ENCODE data around the gene DIS3L2.

Gene DIS3L2

DNA sequence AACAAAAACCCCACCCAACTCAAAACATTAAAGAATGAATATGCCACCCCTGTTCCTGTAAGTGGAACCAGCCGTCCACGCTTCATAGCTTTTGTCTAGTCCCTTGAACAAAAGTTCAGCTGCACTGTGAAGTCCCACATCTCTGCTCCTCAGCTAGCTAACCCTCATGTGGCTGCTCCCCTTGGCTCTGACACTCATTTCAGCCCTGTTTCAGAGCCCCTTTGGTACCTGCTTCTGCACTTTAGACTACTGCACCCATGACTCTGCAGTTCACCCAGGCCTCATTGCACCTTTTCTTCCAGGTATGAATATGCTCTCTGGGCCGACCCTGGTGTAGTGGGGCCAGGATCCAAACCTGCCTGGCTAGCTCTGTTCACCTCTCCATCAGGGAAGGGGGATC, 155.3 kb downstream of the DIS3L2 start:
- ChIA-PET CTCF (no interaction called here), POLR2A (interaction anchor here (1.0 kb wide), 1 partner anchor 9 kb away, joined by 4 read pairs; no protein-coding TSS in a partner anchor)
- TF ChIP-seq SUZ12 (IDR thresholded peaks at IDR 0.05) (no peak), ELF4 (IDR thresholded peaks at IDR 0.05) (no peak), ARNT (IDR thresholded peaks at IDR 0.05) (no peak)
- DNase-seq (ENCODE audit: extremely low spot score), result no peak

DNA sequence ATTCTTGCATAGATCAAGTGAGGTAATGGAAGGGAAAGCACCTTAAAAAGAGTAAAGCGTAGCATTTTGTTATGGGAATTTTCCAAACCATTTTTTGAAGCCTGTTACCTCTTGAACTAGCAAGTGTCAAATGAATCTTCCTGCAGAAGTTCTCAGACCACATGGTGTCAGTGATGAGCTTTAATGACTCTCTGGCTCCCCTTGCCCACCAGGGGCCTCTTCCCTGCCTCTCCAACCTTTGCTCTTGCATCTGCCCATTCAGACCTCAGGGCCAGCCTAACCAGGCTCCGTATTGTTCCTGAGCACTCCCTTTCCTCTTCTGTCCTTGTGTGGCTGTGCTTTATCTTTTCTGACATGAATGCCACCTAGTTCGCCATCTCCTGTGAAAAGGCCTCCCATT, 155.9 kb downstream of the DIS3L2 start:
- ChIA-PET POLR2A (interaction anchor here (0.6 to 1.0 kb wide), 2 partner anchors 9 to 187 kb away, joined by 3 to 4 read pairs; no protein-coding TSS in a partner anchor), CTCF (no interaction called here)
- no peak for TF ChIP-seq TARDBP (IDR thresholded peaks at IDR 0.05)
- no peak for DNase-seq (ENCODE audit: extremely low spot score)

DNA sequence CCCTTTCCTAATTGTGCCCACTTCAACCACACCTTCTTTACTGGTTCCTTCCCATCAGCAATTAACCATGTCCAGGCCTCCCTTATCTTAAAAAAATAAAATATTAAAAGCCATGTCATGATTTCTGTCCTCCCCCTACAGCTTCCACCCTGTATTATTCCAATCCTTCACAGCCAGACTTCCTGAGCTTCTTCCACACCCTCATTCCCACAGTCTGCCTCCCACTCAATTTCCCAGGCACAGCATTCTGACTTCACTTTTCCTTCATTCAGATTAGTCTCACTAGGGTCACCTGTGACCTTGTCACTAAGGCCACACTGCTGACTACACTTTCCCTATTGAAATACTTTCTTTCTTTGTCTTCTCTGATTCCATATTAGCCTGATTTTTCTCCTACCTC, 159.4 kb downstream of the DIS3L2 start:
- ChIA-PET CTCF (no interaction called here), POLR2A (no interaction called here)
- DNase-seq (ENCODE audit: extremely low spot score), result no peak
- TF ChIP-seq TARDBP (IDR thresholded peaks at IDR 0.05) (no peak), ELF4 (IDR thresholded peaks at IDR 0.05) (no peak), FOXM1 (IDR thresholded peaks at IDR 0.05; ENCODE audit: borderline replicate concordance) (no peak), SP1 (IDR thresholded peaks at IDR 0.05) (no peak), BHLHE40 (IDR thresholded peaks at IDR 0.05; ENCODE audit: borderline replicate concordance) (no peak), CTBP1 (IDR thresholded peaks at IDR 0.05; ENCODE audit: borderline replicate concordance) (no peak), HDGF (IDR thresholded peaks at IDR 0.05; ENCODE audit: borderline replicate concordance) (no peak)
- TF ChIP-seq, protein P1, sequence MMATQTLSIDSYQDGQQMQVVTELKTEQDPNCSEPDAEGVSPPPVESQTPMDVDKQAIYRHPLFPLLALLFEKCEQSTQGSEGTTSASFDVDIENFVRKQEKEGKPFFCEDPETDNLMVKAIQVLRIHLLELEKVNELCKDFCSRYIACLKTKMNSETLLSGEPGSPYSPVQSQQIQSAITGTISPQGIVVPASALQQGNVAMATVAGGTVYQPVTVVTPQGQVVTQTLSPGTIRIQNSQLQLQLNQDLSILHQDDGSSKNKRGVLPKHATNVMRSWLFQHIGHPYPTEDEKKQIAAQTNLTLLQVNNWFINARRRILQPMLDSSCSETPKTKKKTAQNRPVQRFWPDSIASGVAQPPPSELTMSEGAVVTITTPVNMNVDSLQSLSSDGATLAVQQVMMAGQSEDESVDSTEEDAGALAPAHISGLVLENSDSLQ (IDR thresholded peaks at IDR 0.05), result no peak

DNA sequence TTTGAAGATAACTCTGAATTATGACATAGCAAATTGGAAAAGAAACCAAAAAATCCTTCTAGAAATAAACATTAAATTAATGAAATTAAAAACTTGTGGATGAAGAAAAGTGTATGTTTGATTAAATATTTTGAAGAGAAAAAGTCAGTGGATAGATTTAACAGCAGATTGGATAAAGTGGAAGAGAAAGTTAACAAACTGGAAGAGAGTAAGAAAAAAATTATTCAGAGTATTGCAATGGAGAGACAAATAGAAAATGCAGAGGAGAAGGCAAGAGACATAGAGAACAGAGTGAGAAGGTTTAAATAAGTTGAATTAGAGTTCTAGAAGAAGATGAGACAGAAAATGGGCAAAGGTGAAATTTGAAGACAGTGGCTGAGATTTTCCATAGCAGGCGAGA, 162.8 kb downstream of the DIS3L2 start:
- DNase-seq (ENCODE audit: extremely low spot score), result no peak
- ChIA-PET CTCF (no interaction called here), POLR2A (no interaction called here)
- TF ChIP-seq L3MBTL2 (conservative IDR thresholded peaks at IDR 0.05) (no peak), FOXK2 (IDR thresholded peaks at IDR 0.05) (no peak), ELF4 (IDR thresholded peaks at IDR 0.05) (no peak), ARNT (IDR thresholded peaks at IDR 0.05) (no peak), ZNF384 (IDR thresholded peaks at IDR 0.05) (no peak), TARDBP (IDR thresholded peaks at IDR 0.05) (no peak), CTBP1 (IDR thresholded peaks at IDR 0.05; ENCODE audit: borderline replicate concordance) (no peak), FOXM1 (IDR thresholded peaks at IDR 0.05; ENCODE audit: borderline replicate concordance) (no peak), HDGF (IDR thresholded peaks at IDR 0.05; ENCODE audit: borderline replicate concordance) (no peak)

DNA sequence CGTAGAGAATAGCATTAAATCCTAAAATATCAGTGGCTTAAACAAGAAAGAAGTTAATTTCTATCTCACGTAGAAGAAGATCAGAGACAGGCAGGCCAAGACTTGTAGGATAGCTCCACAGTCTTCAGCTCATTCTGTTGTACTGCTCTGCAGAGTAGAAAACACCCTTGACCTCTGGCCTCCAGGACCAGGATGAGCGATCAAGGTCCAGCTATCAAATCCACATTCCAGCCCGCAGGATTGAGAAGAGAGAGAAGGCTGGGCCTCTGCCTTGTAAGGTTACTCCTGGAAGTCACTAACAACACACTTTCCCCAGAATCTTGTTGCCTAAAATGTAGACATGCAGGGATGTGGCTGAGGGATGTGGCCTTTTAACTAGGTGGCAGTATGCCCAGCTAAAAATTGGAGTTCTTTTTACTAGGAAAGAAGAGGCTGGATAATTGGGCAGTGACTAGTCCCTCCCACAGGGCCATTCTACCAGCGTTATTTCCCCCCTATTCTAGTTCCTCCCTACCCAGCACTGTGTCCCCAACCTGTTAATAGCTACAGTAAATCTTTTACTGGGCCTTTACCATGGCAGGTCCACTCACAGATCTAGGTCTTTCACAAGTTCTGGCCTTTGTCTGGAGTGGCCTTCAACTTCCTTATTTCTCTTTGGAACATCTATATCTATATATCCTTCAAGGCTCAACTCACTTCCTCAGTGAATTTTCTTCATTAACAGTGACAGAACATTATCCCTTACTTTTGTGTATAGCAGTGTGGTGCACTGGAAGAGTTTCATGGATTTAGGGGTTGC, 165.0 kb downstream of the DIS3L2 start:
- DNase-seq (ENCODE audit: extremely low spot score), result no peak
- TF ChIP-seq LEF1 (IDR thresholded peaks at IDR 0.05; ENCODE audit: borderline replicate concordance) (no peak), NFRKB (IDR thresholded peaks at IDR 0.05) (no peak), FOXA1 (IDR thresholded peaks at IDR 0.05) (no peak), FOXK2 (IDR thresholded peaks at IDR 0.05) (no peak), TARDBP (IDR thresholded peaks at IDR 0.05) (no peak), ELF4 (IDR thresholded peaks at IDR 0.05) (no peak), SP1 (IDR thresholded peaks at IDR 0.05) (no peak), CTBP1 (IDR thresholded peaks at IDR 0.05; ENCODE audit: borderline replicate concordance) (no peak), L3MBTL2 (conservative IDR thresholded peaks at IDR 0.05) (no peak), ZNF384 (IDR thresholded peaks at IDR 0.05) (no peak)
- TF ChIP-seq, protein P1 (IDR thresholded peaks at IDR 0.05), result no peak
- ChIA-PET POLR2A (interaction anchor here (1.0 kb wide), 1 partner anchor 9 kb away, joined by 4 read pairs; no protein-coding TSS in a partner anchor), CTCF (interaction anchor here (0.6 to 1.1 kb wide), 3 partner anchors 17 to 208 kb away, joined by 3 read pairs; no protein-coding TSS in a partner anchor)

DNA sequence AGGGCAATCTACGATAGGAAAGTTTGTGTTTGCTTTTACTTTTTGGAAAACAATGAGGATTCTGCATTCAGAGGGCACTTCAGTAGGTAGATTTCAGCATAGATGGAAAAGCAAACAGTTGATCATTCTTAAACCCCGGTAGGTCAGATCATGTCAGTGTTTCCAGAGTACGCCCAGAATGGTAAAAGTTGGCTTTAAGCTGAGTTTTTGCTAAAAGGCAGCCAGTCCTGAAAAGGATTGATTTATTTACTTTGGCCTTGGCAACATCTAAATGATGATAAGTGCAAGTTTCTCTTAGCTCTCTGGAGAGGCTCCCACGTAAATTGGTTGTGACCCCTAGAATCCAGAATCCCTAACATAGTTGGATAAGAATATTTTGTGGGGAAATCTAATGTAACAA, 168.0 kb downstream of the DIS3L2 start:
- ChIA-PET CTCF (no interaction called here), POLR2A (no interaction called here)
- TF ChIP-seq, protein P1 (IDR thresholded peaks at IDR 0.05), result no peak
- TF ChIP-seq TARDBP (IDR thresholded peaks at IDR 0.05), result no peak
- TF ChIP-seq FOXM1 (IDR thresholded peaks at IDR 0.05; ENCODE audit: borderline replicate concordance), result no peak
- TF ChIP-seq LEF1 (IDR thresholded peaks at IDR 0.05; ENCODE audit: borderline replicate concordance), result no peak
- DNase-seq (ENCODE audit: extremely low spot score), result no peak

DNA sequence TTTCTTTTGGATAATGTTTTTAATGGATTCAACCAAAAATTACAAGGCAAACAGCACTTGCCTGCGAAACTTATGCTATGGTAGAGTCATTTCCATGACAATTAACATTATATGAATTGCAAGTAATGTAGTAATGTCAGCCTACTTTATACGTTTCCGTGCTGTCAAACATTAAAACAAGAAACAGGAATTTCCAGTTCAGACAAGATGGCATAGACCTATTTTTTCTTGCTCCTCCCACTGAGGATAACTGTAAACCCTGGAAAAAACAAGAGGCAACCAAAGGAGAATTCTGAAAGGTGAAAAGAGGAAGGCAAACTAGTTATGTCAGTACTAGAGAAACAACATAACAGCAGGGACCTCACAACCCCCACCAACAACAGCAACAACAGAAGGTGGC, 170.7 kb downstream of the DIS3L2 start:
- no peak for DNase-seq (ENCODE audit: extremely low spot score)
- POLR2A ChIA-PET, result no interaction called here
- TF ChIP-seq LEF1 (IDR thresholded peaks at IDR 0.05; ENCODE audit: borderline replicate concordance) (no peak), FOXM1 (IDR thresholded peaks at IDR 0.05; ENCODE audit: borderline replicate concordance) (no peak), SP1 (IDR thresholded peaks at IDR 0.05) (no peak), ZNF384 (IDR thresholded peaks at IDR 0.05) (no peak)
- CTCF ChIA-PET, result no interaction called here

Measured in HEK293T (cell line).